ENCODE data around the gene RHPN2.

The RHPN2 gene

GRCh38 chr19:33067121-33067520 is 2.4 kb upstream of the RHPN2 start:
- Histone ChIP-seq H3K4me3 (ENCODE audit: low read length, poor library complexity, severe bottlenecking) (no peak overlapping the region), H3K4me2 (ENCODE audit: low read depth, low read length, poor library complexity, severe bottlenecking) (no peak overlapping the region)
- TF ChIP-seq EZH2phosphoT487 (IDR thresholded peaks at IDR 0.05; ENCODE audit: borderline replicate concordance) = no peak
- TF ChIP-seq, protein P1, sequence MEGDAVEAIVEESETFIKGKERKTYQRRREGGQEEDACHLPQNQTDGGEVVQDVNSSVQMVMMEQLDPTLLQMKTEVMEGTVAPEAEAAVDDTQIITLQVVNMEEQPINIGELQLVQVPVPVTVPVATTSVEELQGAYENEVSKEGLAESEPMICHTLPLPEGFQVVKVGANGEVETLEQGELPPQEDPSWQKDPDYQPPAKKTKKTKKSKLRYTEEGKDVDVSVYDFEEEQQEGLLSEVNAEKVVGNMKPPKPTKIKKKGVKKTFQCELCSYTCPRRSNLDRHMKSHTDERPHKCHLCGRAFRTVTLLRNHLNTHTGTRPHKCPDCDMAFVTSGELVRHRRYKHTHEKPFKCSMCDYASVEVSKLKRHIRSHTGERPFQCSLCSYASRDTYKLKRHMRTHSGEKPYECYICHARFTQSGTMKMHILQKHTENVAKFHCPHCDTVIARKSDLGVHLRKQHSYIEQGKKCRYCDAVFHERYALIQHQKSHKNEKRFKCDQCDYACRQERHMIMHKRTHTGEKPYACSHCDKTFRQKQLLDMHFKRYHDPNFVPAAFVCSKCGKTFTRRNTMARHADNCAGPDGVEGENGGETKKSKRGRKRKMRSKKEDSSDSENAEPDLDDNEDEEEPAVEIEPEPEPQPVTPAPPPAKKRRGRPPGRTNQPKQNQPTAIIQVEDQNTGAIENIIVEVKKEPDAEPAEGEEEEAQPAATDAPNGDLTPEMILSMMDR (conservative IDR thresholded peaks at IDR 0.05; ENCODE audit: low read length) = no peak

DNA sequence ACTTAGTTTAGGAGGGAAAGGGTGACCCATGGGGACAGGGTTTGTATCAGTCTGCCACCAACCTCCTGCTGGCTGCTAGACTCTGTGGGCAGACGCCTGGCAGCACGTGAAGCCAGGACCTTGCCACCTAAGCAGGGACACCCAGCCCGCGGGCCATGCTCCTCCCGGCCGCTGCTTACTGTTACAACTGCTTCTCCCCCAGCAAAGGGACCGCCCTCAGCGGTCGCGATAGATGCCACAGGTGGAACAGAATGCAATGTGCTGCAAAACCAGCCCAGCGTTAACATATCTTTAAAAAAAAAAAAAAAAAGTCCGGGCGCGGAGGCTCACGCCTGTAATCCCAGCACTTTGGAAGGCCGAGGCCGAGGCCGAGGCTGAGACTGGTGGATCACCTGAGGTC is 1.9 kb upstream of the RHPN2 start:
- H3K9me2 ChIP-seq (replicated peaks; ENCODE audit: low read depth, low read length) = no peaks in the 10 kb centered on the region
- H3K4me2 ChIP-seq (ENCODE audit: low read depth, low read length, poor library complexity, severe bottlenecking) = no peak overlapping the region
- H3K4me3 ChIP-seq (ENCODE audit: low read length, poor library complexity, severe bottlenecking) = no peak overlapping the region
- no peaks in the 10 kb centered on the region for H3K36me3 ChIP-seq (ENCODE audit: insufficient read depth, low read length)
- no peaks in the 10 kb centered on the region for H4K20me1 ChIP-seq (ENCODE audit: insufficient read depth, low read length, poor library complexity, severe bottlenecking)
- H2AFZ ChIP-seq (ENCODE audit: low read length) = no peak overlapping the region
- no peaks in the 10 kb centered on the region for H3K9me3 ChIP-seq (ENCODE audit: insufficient read depth, low read depth, low read length)
- no peak overlapping the region for H3K9ac ChIP-seq (ENCODE audit: low read depth, low read length, poor library complexity, severe bottlenecking)
- no peaks in the 10 kb centered on the region for H3K27me3 ChIP-seq (ENCODE audit: insufficient read depth, low read length, poor library complexity, severe bottlenecking)
- no peaks in the 10 kb centered on the region for H3K79me2 ChIP-seq (ENCODE audit: insufficient read depth, low read length)
- H3F3A ChIP-seq (ENCODE audit: low read depth) = no peaks in the 10 kb centered on the region
- no peak for TF ChIP-seq EZH2phosphoT487 (IDR thresholded peaks at IDR 0.05; ENCODE audit: borderline replicate concordance)
- TF ChIP-seq, protein P1 (conservative IDR thresholded peaks at IDR 0.05; ENCODE audit: low read length) = no peak
- H3K4me1 ChIP-seq (ENCODE audit: insufficient read depth, low read length, poor library complexity, severe bottlenecking) = no peaks in the 10 kb centered on the region

More at GRCh38 chr19:33067121-33067520, 2.4 kb upstream of the RHPN2 start:
- Histone ChIP-seq H3K27me3 (ENCODE audit: insufficient read depth, low read length, poor library complexity, severe bottlenecking) (no peaks in the 10 kb centered on the region), H3F3A (ENCODE audit: low read depth) (no peaks in the 10 kb centered on the region), H3K4me1 (ENCODE audit: insufficient read depth, low read length, poor library complexity, severe bottlenecking) (no peaks in the 10 kb centered on the region), H3K9ac (ENCODE audit: low read depth, low read length, poor library complexity, severe bottlenecking) (no peak overlapping the region), H3K36me3 (ENCODE audit: insufficient read depth, low read length) (no peaks in the 10 kb centered on the region), H3K79me2 (ENCODE audit: insufficient read depth, low read length) (no peaks in the 10 kb centered on the region), H2AFZ (ENCODE audit: low read length) (no peak overlapping the region), H4K20me1 (ENCODE audit: insufficient read depth, low read length, poor library complexity, severe bottlenecking) (no peaks in the 10 kb centered on the region), H3K9me2 (replicated peaks; ENCODE audit: low read depth, low read length) (no peaks in the 10 kb centered on the region), H3K9me3 (ENCODE audit: insufficient read depth, low read depth, low read length) (no peaks in the 10 kb centered on the region)

GRCh38 chr19:33064458-33064791 is 263 bp downstream of the RHPN2 start:
- H3K36me3 ChIP-seq (ENCODE audit: insufficient read depth, low read length) = no peaks in the 10 kb centered on the region
- no peaks in the 10 kb centered on the region for H3K27me3 ChIP-seq (ENCODE audit: insufficient read depth, low read length, poor library complexity, severe bottlenecking)
- H3K9me3 ChIP-seq (ENCODE audit: insufficient read depth, low read depth, low read length) = no peaks in the 10 kb centered on the region
- no peak overlapping the region for H3K4me2 ChIP-seq (ENCODE audit: low read depth, low read length, poor library complexity, severe bottlenecking)
- no peaks in the 10 kb centered on the region for H3F3A ChIP-seq (ENCODE audit: low read depth)
- no peaks in the 10 kb centered on the region for H3K79me2 ChIP-seq (ENCODE audit: insufficient read depth, low read length)
- no peak overlapping the region for H3K9ac ChIP-seq (ENCODE audit: low read depth, low read length, poor library complexity, severe bottlenecking)
- H2AFZ ChIP-seq (ENCODE audit: low read length) = no peak overlapping the region
- H3K9me2 ChIP-seq (replicated peaks; ENCODE audit: low read depth, low read length) = no peaks in the 10 kb centered on the region
- no peaks in the 10 kb centered on the region for H4K20me1 ChIP-seq (ENCODE audit: insufficient read depth, low read length, poor library complexity, severe bottlenecking)
- TF ChIP-seq EZH2phosphoT487 (IDR thresholded peaks at IDR 0.05; ENCODE audit: borderline replicate concordance) = no peak
- TF ChIP-seq, protein P1 (conservative IDR thresholded peaks at IDR 0.05; ENCODE audit: low read length) = no peak
- no peak overlapping the region for H3K4me3 ChIP-seq (ENCODE audit: low read length, poor library complexity, severe bottlenecking)
- H3K4me1 ChIP-seq (ENCODE audit: insufficient read depth, low read length, poor library complexity, severe bottlenecking) = no peaks in the 10 kb centered on the region

Data from Loucy (cell line).